ENCODE data around the gene FNBP1.

GRCh38 chr9:129953736-129954135, 89.3 kb downstream of the FNBP1 start:
- TF ChIP-seq ISL1 (CRISPR knock-in tag; IDR thresholded peaks at IDR 0.05) (no peak), ZFP3 (CRISPR knock-in tag; IDR thresholded peaks at IDR 0.05) (no peak), ZNF8 (CRISPR knock-in tag; IDR thresholded peaks at IDR 0.05) (no peak), PATZ1 (CRISPR knock-in tag; IDR thresholded peaks at IDR 0.05; ENCODE audit: borderline replicate concordance) (no peak), ARNTL (CRISPR knock-in tag; IDR thresholded peaks at IDR 0.05; ENCODE audit: borderline replicate concordance, low read depth) (no peak), CREB5 (CRISPR knock-in tag; IDR thresholded peaks at IDR 0.05; ENCODE audit: low read depth) (no peak), CSRNP3 (CRISPR knock-in tag; IDR thresholded peaks at IDR 0.05) (no peak), ZC3H10 (CRISPR knock-in tag; IDR thresholded peaks at IDR 0.05) (no peak), RARB (CRISPR knock-in tag; IDR thresholded peaks at IDR 0.05) (no peak), POU6F1 (CRISPR knock-in tag; IDR thresholded peaks at IDR 0.05; ENCODE audit: borderline replicate concordance, low read depth) (no peak), OSR1 (CRISPR knock-in tag; IDR thresholded peaks at IDR 0.05) (no peak), ZFP30 (CRISPR knock-in tag; IDR thresholded peaks at IDR 0.05) (no peak), BACH2 (CRISPR knock-in tag; IDR thresholded peaks at IDR 0.05; ENCODE audit: borderline replicate concordance) (no peak), GLIS3 (CRISPR knock-in tag; IDR thresholded peaks at IDR 0.05) (no peak)

Data from SK-N-SH treated with all-trans-retinoic acid at 6 μM for 48 hours (cell line).